Measurements from ENCODE around the gene CADM1.

- TF ChIP-seq POLR2A (IDR thresholded peaks at IDR 0.05) (no peak), CTCF (IDR thresholded peaks at IDR 0.05 in 8 of 11, conservative IDR thresholded peaks at IDR 0.05 in 3 of 11) (no peak)
These were observed 224.1 kb downstream of the CADM1 start for GRCh38 chr11:115279813-115280761.
